Pons (tissue), 1 donor: ENCODE data around the gene SVEP1.

ENCODE experiments used
- DNase-seq: peaks from one replicate; pipeline ENCODE4 v3.0.0-alpha.2; 2016; ENCODE audit warnings: low spot score

SVEP1 gene

GRCh38 chr9:110521206-110521605 lies 58.3 kb downstream of the SVEP1 start:
- DNase-seq = no peak

DNA sequence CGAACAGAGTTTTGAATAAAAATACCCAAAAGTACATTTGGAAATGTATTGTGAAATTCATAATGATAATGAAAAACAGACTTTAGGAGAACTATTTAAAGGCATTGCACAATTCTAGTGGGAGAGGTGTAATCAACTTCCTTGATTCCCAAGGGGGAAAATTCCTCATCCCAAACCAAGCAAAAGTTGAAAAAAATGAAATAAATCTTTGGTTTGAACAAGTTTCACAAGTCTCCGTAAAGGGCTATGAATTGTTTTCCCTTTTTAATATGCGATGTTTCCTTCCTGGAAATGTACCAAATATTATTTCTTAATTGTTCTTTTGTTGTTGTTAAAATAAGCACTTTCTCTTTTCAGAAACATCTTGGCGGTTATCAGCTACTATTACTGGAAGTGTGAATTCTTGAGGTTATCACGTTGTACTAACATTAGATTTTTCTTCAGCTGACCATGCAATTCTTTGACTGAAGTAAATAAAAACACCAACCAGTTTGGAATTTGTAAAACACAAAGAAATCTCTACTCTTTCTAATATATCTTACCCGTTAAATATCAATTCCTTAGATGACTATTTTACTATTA lies 59.3 kb downstream of the SVEP1 start:
- no peak for DNase-seq

DNA sequence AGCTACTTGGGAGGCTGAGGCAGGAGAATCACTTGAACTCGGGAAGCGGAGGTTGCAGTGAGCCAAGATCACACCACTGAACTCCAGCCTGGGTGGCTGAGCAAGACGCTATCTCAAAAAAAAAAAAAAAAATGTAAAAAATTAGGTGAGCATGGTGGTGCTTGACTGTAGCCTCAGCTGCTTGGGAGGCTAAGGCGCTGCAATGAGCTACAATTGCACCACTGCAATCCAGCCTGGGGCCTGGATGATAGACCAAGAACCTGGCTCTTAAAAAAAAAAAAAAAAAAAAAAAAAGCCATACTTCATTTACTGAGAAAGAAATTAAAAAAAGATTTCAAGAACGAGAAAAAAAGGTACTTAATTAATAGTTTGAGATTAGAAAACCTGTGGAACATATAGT lies 62.1 kb downstream of the SVEP1 start:
- no peak for DNase-seq

DNA sequence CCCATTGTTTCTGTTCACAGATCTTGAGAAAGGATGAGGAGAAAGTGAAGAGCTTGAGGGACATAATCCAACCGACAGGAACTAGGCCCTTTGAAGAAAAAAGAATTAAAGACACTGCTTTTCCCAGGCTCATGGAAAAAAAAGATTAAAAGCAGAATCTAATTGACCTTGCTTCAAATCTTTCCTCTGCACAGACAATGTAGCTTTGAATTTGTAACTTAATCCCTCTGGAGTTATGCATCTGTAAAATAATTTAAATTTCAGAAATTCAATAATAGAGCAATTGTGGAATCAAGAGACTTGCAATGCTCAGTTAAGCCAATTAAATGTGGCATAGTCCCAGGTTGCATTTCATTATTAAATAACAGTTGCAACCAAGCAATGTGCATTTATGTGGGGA lies 64.6 kb downstream of the SVEP1 start:
- DNase-seq = no peak

- DNase-seq = no peak
These were observed 66.7 kb downstream of the SVEP1 start for GRCh38 chr9:110512817-110513216.

GRCh38 chr9:110509792-110510191 lies 69.7 kb downstream of the SVEP1 start:
- DNase-seq = no peak

- DNase-seq = no peak
These were observed 76.7 kb downstream of the SVEP1 start for GRCh38 chr9:110502842-110503241.

DNA sequence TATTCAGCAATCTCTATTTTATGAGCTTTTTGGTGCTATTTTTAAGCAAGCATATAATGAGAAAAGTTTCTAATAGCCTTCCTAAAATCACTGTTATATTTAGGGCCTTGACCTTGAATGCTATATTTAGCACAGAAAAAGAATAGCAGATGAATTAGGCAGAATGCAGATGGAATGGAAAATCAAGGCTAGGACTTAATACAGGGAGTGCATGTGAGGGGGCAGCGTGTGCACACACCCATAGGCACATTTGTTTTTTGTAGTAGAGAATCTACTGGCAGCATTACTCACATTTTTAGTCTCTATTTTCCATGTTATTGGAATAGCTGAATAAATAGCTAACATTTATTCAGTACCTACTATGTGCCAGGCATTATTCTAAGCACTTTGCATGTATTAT lies 79.9 kb downstream of the SVEP1 start:
- DNase-seq = no peak

GRCh38 chr9:110487196-110487595 lies 92.3 kb downstream of the SVEP1 start:
- DNase-seq = no peak

- no peak for DNase-seq
These were observed 93.3 kb downstream of the SVEP1 start for GRCh38 chr9:110486218-110486617.

GRCh38 chr9:110479481-110479880 lies 100.1 kb downstream of the SVEP1 start:
- no peak for DNase-seq

- no peak for DNase-seq
These were observed 103.3 kb downstream of the SVEP1 start for GRCh38 chr9:110476251-110476650.

DNA sequence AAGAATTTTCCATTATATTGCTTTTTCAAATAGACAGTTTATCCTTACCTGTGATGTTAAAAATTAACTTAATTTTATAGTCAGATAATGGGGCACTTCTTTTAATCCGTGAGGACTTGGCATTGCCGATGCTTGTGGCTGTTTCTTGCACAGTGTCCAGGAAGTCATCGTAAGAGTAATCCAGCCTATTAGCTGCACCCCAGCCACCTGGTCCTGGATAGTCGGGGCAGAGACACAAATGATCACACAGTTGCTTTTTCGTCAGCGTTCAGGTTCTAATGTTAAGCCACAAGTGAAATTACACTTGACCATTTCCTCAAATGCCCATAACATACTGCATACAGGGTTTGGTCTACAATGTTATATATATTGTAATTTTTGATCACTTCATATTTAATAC lies 107.4 kb downstream of the SVEP1 start:
- DNase-seq = no peak

DNA sequence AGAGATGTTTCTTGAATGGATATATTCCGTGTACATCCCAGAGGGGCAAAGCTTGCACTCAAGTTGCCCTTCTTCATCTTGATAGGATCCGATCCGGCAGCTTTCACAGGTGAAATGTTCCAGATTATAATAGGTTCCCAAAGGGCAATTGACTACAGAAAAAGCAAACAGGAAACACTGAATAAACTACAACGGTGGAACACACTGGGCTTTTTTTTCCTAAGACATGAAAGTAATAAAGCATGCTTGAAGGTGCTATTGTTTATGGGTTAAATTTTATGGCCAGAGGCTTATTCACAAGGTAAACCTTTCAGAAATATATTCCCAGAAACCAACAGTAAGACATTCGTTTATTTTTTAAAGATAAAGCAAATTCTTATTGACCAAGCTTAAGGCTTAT lies 110.6 kb downstream of the SVEP1 start:
- no peak for DNase-seq

DNA sequence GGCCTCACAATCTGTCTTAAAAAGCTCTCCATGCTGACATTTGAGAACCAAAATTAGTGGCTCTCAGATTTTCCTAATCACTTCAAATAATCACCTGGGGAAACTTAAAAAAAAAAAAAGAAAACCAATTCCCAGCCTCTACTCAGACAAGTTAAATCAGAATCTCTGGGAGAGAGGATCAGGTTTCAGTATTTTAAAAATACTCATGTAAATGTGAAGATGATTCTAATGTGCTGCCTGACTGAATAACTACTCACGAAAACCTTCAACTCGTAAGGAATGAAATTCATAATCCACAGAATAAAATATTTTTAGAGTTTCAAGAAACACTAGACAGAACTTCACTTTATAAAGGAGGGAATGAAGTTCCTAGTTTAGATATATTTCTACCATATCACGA lies 114.4 kb downstream of the SVEP1 start:
- DNase-seq = no peak

DNA sequence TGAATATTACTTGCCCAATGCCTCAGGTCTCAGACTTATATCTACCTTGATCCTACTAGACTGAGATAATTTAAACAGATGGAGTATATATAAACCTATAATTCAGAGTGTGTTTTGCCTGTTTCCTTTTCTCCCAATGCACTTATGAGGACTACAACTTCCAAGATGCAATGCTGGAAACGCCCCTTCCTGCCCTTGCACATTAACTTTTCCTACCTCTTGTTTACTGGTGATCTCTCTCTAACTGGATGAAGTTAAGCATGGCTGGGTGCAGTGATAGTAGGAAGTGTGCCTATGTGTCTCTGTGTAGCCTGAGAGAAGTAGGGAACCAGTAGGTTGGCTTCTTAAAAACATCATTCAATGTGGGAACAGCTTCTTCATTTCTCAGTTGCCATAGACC lies 115.2 kb downstream of the SVEP1 start:
- no peak for DNase-seq

DNA sequence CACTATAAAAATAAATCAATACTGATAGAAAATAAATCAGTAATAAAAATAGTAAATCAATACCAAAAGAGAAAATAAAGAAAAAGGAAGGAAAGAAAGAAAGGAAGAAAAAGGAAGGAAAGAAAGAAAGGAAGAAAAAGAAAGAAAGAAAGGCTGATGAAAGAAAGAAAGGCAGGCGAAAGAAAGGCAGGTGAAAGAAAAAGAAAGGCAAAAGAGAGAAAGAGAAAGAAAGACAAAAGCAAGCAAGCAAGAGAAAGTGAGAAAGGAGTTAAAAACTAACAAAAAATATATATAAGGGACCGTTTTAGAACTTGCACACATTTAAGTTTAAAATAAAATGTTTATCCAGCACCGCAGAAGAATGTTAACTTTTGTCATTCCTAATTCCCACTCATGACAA lies 116.0 kb downstream of the SVEP1 start:
- DNase-seq = no peak

GRCh38 chr9:110457245-110457644 lies 122.3 kb downstream of the SVEP1 start:
- no peak for DNase-seq

GRCh38 chr9:110456681-110457080 lies 122.9 kb downstream of the SVEP1 start:
- no peak for DNase-seq

GRCh38 chr9:110455860-110456259 lies 123.7 kb downstream of the SVEP1 start:
- DNase-seq = no peak

GRCh38 chr9:110452227-110452801 lies 127.2 kb downstream of the SVEP1 start:
- DNase-seq = no peak

DNA sequence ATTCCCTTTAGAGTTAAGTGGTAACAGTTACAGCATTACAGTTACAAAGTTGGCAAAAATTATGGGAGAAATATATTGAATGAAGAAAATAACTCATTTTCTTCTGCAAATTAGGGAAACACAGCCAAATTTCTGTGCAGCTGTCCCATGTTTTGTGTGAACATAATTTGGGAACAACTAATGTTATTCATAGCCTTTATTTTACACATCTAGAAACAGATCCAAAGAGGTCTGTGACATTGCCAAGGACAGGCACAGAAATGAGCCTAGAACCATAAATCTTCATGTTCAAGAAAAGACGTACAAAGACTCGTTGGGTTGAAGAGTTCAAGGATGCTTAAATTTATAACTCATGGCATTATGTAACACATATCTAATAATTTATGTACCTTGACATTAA lies 127.8 kb downstream of the SVEP1 start:
- no peak for DNase-seq

- DNase-seq = no peak
These were observed 132.1 kb downstream of the SVEP1 start for GRCh38 chr9:110447476-110447875.

GRCh38 chr9:110446171-110446570 lies 133.4 kb downstream of the SVEP1 start:
- no peak for DNase-seq
